M059J (cell line): ENCODE measurements around the gene TMEM9B. TPM values are rescaled to one million over a fixed set of nuclear protein-coding genes. Genes with fewer than 3 reads are reported as not detected.

Experiments
- total RNA-seq: library from RNA; depleted of rRNA; stranded (reverse); fragments of >200 nt; shearing (Covaris generic); gene quantifications from 2 replicates; pipeline ENCODE4 v1.2.3, GENCODE V29; 2014; rRNA removed

Gene TMEM9B
- total RNA-seq, 1 experiment from 2014 or later: 63.0 TPM

Other genes with a start within 250 kb of the TMEM9B start
- gene AKIP1, start 53.3 kb downstream of the TMEM9B start, total RNA-seq: 66.6 and 70.5 TPM in 2 replicates
- gene C11orf16, start 31.5 kb downstream of the TMEM9B start, total RNA-seq: not detected in 2 replicates
- not detected in 2 replicates for gene ASCL3, start 21.4 kb downstream of the TMEM9B start, total RNA-seq
- 30.5 and 35.6 TPM in 2 replicates for gene NRIP3, start 39.6 kb upstream of the TMEM9B start, total RNA-seq
- gene SCUBE2, start 127.2 kb upstream of the TMEM9B start, total RNA-seq: 0.37 TPM in 1 of 2 replicates, not detected in the other